ENCODE results near the gene FAM193A.

DNA sequence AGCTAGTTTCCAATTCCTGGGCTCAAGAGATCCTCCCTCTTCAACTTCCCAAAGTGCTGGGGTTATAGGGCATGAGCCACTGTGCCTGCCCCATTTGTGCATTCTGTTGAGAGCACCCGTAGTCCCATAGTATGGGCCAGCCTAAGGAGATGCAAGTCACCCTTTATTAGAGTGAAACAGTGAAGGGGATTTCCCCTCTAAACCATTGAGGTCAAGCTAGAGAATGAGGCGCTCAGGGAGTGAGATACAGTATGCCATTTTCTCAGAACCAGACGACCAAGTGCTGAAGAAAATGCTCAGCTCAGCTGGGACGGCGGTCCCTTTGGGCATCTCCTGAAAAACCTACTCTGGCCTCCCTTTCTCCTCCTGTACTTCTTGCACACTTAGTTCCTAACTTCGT lies 48.8 kb upstream of the FAM193A start:
- TF ChIP-seq, protein P1, sequence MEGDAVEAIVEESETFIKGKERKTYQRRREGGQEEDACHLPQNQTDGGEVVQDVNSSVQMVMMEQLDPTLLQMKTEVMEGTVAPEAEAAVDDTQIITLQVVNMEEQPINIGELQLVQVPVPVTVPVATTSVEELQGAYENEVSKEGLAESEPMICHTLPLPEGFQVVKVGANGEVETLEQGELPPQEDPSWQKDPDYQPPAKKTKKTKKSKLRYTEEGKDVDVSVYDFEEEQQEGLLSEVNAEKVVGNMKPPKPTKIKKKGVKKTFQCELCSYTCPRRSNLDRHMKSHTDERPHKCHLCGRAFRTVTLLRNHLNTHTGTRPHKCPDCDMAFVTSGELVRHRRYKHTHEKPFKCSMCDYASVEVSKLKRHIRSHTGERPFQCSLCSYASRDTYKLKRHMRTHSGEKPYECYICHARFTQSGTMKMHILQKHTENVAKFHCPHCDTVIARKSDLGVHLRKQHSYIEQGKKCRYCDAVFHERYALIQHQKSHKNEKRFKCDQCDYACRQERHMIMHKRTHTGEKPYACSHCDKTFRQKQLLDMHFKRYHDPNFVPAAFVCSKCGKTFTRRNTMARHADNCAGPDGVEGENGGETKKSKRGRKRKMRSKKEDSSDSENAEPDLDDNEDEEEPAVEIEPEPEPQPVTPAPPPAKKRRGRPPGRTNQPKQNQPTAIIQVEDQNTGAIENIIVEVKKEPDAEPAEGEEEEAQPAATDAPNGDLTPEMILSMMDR (IDR thresholded peaks at IDR 0.05), result no peak
- TF ChIP-seq POLR2A (IDR thresholded peaks at IDR 0.05), result no peak
